ENCODE data around the gene PTEN.

PTEN gene

DNA sequence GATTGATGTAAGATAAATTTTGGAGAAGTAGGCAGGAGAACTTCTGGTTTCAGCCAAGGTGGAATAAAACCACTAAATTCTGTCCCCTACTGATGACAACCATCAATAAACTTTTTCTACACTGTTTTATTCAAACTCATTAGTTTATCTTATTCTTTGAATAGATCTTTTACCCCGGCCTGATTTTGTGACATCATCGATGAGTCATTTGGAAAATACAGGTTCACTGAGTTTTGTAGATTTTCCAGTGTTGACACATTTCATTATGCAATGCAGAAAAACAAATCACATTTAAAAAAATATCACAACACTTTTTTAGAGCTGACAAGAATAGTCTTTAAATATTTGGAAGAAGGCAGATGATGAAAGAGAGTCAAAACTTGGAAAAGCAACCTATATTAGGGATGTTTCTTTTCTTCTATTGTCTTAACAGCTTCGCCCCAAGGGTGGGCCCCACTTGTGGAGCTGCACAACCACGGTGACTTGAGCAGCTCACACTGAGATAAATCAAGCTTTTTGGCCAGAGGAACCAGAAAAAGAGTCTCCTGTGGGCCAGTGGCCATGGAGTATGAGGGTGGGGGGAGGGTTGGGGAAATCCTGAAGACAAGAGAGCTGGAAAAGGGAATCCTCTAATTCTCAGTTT lies 112.8 kb downstream of the PTEN start:
- DNase-seq (ENCODE audit: low read depth) = no peak

DNA sequence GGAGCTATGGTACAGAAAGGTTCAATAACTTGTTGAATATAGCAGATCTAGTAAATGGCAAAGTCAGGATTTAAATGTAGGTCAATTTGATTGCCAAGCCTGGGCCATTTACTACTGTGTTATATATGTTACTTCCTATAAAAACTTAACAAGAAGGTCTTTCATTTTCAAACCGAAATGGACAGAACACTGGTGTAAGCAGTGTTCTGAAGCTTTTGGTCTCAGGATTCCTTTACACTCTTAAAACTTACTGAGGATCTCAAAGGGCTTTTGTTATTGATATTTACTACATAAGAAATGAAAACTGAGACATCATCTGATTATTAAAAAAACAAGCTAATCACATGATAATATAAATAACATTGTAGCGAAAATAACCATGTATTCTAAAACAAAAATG lies 114.7 kb downstream of the PTEN start:
- DNase-seq (ENCODE audit: low read depth) = no peak

DNA sequence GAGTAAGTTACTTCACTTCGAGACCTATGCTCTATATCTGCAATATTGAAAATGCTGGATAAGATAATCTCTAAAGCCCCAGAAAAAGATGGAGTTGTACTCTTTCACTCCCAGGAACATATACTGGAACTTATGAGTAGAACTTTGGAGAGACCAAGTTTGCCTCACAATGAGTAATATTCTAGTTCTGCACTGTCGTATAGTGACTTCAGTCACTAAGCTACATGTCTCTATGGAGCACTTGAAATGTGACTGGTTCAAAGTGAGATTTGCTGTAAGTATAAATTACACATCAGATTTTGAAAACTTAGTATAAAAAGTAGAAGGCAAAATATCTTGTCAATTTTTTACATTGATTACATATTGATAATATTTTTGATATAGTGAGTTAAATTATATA lies 116.4 kb downstream of the PTEN start:
- no peak for DNase-seq (ENCODE audit: low read depth)

DNA sequence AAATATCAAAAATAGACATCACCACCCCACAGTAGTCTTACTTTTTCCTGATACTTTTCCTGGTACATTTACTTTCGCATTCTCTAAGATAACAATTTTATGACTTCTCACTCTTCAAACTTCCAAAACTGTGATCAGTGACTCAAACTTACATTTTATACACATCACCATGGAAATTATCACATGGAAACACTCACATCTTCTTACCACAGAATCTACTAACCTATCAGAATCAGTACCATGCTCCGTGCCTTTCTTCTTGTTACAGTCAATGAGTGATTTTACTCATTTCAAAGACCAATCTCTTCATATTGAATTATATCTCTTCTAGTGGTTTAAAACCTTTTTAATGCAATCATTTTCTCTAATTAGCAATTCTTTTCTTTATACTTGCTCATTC lies 120.3 kb downstream of the PTEN start:
- no peak for DNase-seq (ENCODE audit: low read depth)

DNA sequence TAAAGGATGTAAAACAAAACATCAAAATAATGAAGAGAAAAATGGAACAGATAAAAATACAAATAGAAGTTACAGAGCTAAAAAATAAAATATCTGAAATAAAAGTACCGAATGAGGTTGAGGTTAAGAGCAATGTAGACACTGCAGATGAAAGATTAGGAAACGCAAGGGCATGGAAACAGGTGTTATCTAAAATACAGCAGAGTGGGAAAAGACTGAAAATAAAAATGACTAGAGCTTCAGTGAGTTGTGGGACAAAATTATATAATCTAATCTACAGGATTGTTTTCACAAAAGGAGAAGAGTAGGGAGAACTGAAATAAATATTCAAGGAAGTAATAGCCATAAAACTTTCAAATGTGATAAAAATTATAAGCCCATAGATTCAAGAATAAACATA lies 123.8 kb downstream of the PTEN start:
- DNase-seq (ENCODE audit: low read depth) = no peak

DNA sequence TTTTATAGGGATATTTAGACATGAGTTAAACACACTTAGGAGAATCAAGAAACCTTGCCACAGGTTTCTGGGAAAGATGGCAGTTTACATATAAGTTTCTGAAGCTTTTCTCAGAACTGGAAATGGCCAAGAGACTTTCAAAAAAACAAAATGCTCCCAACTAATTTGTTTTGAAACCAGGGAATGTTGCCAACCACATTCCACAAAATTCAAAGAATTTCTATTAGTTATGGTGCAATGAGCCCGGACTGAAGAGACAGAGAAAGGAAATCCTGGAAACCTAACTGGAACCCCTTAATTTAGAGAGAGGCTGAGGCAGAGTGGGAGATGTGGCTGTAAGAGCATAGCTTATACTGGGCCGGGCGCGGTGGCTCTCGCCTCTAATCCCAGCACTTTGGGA lies 128.5 kb downstream of the PTEN start:
- no peak for DNase-seq (ENCODE audit: low read depth)

DNA sequence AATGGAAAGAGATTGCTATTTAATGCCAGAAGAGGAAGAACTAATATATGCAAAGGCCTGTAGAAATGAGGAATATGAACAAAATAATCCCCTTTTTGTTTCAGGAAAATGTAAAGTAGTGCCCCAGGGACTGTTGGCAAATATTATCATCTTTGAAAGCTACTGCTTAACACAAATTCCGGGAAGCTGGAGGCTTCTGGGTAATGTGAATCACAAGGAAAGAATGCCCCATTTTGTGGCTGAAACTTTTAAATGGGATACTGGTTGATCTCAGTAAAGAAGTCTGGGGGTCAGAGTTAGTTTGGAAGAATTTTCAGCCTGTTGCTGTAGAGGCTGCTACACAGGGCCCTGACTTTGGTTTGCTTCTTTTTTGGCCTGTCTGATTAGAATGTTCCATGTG lies 141.0 kb downstream of the PTEN start:
- no peak for DNase-seq (ENCODE audit: low read depth)

DNA sequence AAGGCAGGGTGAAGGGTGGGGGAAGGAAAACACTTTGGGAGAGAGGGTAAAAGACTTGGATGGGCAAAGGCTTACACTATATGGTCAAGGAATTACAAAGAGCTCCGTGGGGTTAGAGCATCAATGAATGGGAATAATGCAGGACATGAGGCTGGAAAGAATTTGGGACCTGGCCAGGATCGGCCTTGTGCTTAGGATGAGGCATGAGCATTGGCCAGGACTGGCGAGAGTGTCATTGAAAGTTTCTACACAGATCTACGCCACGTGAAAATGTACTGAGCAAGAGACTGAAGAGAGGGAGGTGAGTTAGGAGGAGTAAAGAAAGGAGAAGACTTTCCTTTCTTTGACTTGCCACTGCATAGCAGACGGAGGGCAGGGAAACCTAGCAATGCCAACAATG lies 142.8 kb downstream of the PTEN start:
- DNase-seq (ENCODE audit: low read depth) = no peak

DNA sequence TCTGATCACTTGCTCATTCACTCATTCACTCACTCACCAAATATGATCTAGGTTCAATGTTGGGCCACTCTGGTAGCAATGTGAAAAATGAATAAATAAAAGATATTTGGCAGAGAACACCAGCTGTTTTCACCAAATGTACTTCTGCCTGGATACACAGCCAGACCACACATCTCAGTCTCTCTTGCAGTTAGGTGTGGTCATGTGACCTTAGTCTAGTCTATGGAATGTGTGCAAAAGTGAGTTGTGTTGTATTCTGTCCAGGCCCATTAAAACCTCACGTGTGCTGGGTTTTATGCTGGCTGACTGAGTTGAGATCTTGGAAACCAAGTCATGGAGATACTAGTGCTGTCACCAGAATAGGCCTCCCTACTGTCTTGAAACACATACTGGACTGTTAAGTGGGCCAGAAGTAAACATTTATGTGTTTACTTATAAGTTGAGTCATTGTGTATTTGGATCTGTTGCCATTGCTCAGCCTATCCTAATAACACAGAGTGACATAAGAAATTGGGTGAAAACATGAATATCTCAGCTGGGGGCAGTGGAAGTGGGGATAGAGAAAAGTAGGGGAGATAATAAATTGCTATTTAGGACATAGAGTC lies 145.5 kb downstream of the PTEN start:
- DNase-seq (ENCODE audit: low read depth) = no peak

DNA sequence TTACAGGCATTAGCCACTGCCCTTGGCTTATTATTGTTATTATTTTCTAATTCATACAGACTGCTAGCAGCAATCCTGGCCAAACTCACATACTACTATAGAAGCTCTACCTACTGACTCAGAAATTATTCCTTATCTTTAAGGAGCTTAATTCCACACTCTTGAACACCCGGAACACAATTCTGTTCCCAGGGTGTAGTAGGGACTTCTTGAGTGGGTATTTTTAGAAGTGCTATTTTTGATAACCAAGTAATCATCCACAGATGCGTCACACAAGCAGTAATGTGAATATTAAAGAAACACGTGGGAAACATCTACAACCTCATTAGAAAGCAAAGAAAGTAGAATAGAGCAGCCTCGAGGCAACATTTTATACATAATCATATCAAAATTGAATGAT lies 149.2 kb downstream of the PTEN start:
- no peak for DNase-seq (ENCODE audit: low read depth)

DNA sequence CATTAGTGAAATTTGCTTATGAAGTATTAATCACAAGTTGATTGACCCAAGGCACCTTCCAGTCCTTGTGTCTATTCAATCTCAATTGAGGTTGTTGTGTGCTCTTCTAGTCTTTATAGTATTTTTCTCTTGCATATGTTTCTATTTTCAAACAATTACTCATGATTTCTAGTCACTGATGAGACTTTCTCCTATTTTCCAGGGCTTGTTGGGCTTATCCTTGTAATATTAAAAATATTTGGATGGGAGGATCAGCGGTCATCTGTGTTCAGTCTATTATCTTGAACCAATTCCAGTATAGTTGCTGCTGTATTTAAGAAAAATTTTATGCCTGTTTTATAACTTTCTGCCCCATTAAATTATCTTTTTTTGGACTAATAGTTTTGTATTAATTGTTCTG lies 154.4 kb downstream of the PTEN start:
- DNase-seq (ENCODE audit: low read depth) = no peak

DNA sequence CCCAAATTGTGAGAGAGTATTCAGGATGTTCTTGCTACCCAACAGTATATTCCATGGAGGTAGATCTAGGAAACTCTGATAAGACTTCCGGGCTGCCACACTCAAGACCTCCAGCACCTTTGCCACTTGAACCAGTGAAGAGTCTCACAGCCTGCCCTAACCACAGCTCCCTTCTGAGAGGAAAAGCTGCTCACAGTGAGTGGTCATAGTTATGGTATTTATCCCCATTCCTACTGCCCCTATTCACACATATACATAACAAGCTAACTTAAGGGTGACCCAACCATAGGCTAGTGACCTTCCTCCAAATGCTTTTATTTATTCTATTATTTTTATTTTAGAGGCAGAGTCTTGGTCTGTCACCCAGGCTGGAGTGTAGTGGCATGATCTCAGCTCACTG lies 156.3 kb downstream of the PTEN start:
- DNase-seq (ENCODE audit: low read depth) = no peak

Measured in activated T-helper 1 cell treated with Interleukin-2 at 50 U/mL for 16 hours (primary cell).